Measurements from ENCODE around the gene PIP4K2A. TPM values are rescaled to one million over a fixed set of nuclear protein-coding genes. Genes with fewer than 3 reads are reported as not detected.

PIP4K2A gene
- total RNA-seq, 1 donor from 2014 or later: 28.6 TPM

DNA sequence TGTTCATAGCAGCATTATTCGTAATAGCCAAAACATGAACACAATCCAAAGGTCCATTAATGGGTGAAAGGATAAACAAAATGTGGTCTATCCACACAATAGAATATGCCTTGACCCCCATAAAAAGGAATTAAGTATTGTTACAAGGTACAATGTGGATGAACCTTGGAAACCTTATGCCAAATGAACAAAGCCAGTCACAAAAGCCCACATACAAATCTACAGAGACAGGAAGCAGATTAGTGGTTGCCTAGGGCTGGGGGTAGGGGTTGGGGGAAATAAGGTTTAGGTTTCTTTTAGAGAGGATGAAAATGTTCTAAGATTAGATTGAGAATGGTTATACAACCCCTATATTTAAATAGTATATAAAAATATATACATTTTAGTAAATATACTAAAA is 34.8 kb downstream of the PIP4K2A start:
- no peak overlapping the region for H3K4me3 ChIP-seq (ENCODE audit: low read depth, low read length)
- DNase-seq (ENCODE audit: low read depth): no peak
- TF ChIP-seq, protein P1, sequence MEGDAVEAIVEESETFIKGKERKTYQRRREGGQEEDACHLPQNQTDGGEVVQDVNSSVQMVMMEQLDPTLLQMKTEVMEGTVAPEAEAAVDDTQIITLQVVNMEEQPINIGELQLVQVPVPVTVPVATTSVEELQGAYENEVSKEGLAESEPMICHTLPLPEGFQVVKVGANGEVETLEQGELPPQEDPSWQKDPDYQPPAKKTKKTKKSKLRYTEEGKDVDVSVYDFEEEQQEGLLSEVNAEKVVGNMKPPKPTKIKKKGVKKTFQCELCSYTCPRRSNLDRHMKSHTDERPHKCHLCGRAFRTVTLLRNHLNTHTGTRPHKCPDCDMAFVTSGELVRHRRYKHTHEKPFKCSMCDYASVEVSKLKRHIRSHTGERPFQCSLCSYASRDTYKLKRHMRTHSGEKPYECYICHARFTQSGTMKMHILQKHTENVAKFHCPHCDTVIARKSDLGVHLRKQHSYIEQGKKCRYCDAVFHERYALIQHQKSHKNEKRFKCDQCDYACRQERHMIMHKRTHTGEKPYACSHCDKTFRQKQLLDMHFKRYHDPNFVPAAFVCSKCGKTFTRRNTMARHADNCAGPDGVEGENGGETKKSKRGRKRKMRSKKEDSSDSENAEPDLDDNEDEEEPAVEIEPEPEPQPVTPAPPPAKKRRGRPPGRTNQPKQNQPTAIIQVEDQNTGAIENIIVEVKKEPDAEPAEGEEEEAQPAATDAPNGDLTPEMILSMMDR (conservative IDR thresholded peaks at IDR 0.05; ENCODE audit: low read depth, low read length): no peak

DNA sequence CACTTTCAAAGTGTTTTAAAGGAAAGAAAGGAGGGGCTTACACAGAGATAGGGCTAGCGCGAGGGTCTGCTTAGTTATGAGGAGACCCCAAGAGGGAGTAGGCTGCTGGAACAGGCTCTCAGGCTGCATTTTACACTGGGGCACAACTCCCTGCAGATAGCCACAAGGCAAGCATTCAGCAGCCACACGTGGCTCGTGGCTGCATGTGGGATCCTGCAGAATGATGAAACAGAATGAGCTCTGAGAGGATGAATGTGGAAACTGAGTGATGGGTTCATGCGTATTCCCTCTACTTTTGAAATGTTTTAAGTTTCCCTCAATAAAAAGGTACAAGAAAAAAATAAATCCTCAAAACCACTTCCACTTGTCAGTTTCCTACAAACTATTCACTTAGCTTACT is 37.0 kb downstream of the PIP4K2A start:
- H3K4me3 ChIP-seq (ENCODE audit: low read depth, low read length): no peak overlapping the region
- DNase-seq (ENCODE audit: low read depth): no peak
- TF ChIP-seq, protein P1 (conservative IDR thresholded peaks at IDR 0.05; ENCODE audit: low read depth, low read length): no peak

DNA sequence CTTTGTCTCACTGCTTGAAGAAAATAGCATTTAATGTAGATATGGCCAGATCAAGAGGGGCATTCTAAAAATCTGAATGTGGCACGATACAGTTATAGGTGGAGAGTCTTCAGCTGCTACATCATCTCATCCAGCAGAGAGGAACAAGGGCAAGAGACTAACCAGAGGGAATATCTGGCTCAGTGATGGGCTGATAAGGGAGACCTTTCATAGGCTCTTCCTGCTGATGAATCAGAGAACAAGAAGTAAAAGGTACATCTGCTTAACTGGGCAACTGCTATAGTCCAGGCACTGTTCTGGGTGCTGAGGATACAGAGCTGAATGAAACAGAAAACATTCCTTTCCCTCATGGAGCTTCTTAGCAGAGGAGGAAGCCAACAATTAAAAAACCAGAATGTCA is 37.9 kb downstream of the PIP4K2A start:
- no peak overlapping the region for H3K4me3 ChIP-seq (ENCODE audit: low read depth, low read length)
- no peak for DNase-seq (ENCODE audit: low read depth)
- TF ChIP-seq, protein P1 (conservative IDR thresholded peaks at IDR 0.05; ENCODE audit: low read depth, low read length): no peak

DNA sequence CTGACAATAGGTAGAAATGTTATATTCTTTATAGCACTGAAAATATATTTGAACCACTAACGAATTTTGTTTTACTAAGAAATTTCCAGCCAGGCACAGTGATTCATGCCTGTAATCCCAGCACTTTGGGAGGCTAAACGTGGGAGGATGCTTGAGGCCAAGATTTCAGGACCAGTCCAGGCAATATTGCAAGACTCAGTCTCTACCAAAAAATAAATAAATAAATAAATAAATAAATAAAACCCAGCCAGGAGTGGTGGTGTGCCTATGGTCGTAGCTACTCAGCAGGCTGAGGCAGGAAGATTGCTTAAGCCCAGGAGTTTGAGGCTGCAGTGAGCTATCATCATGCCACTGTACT is 39.8 kb downstream of the PIP4K2A start:
- DNase-seq (ENCODE audit: low read depth): no peak
- H3K4me3 ChIP-seq (ENCODE audit: low read depth, low read length): no peak overlapping the region
- TF ChIP-seq, protein P1 (conservative IDR thresholded peaks at IDR 0.05; ENCODE audit: low read depth, low read length): no peak

DNA sequence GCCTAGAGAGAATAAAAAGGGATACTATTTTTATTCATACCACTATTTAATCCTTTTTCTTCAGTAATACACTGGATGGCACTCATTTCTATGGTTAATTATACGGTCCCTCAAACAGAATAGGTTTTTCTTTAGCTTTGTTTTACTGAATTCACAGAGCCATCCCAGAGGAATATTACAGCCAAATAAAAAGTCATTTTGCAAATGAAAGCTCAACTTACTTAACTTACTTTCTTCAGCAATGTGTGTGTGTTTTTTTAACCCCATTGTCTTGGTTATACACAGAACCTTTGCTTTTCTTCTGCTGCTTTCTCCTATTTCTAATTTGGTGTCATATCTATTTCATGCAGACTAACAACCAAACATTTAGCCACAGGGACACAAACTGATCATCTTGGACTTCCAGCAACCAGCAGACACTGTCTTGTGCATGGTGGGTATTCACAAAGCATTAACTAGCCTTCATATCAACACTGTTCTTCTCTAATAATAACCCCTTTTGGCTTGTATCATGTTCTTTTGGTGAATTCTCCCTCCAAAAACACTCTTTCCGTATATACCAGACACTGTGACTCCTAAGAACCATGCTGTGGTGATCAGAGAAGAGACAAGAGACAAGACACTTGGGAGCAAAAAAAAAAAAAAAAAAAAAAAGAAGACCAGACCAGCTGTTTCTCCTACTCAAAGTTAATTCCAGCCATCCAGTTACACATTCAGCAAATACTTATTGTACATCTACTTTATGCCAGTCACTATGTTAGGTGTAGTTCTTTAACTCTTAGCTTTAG is 40.4 kb downstream of the PIP4K2A start:
- TF ChIP-seq, protein P1 (conservative IDR thresholded peaks at IDR 0.05; ENCODE audit: low read depth, low read length): no peak
- DNase-seq (ENCODE audit: low read depth): no peak
- no peak overlapping the region for H3K4me3 ChIP-seq (ENCODE audit: low read depth, low read length)

DNA sequence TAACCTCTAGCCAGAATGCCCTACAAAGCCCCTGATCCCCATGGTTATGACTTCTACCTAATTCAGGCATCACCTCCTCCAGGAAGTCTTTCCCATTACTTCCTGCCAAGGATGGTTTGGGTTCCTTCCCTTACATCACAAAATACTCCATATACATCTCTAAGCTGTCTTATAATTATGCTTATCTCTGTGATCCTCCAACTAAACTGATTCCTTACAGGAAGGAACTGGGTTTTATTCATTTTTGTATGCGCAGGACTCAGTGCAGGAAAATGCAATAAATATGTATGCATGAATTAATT is 41.3 kb downstream of the PIP4K2A start:
- no peak for DNase-seq (ENCODE audit: low read depth)
- no peak overlapping the region for H3K4me3 ChIP-seq (ENCODE audit: low read depth, low read length)
- TF ChIP-seq, protein P1 (conservative IDR thresholded peaks at IDR 0.05; ENCODE audit: low read depth, low read length): no peak

Data from epithelial cell of proximal tubule (primary cell).